GM12874 (cell line): ENCODE measurements around the gene PTPRH.

Experiments used
- CTCF ChIP-seq: IDR thresholded peaks from 2 replicates; pipeline ENCODE4 v1.5.1; 2011; ENCODE audit warnings: low read depth, mild to moderate bottlenecking, control low read depth, low read length, moderate library complexity; ENCODE audit not compliant: insufficient read depth

Gene PTPRH

GRCh38 chr19:55173186-55173713 lies 36.1 kb downstream of the PTPRH start:
- no peak for TF ChIP-seq CTCF

DNA sequence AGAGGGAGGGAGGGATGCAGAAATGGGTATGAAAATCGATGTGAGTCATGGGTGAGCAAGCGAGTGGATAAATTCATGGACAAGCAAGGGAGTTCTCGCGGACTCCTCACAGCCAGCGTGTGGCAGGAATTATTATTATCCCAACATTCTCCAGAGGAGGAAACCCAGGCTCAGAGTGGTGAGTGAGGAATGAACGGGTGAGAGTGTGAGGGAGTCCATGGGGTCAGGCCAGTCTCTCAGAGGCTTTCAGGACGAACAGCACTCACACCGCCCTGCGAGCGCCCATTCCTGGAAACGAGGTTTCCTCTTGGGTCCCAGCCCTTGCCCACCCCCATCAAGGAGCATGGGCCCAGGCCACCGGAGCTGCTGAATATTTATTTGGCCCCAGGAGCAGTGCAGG lies 36.6 kb downstream of the PTPRH start:
- TF ChIP-seq CTCF, result no peak

DNA sequence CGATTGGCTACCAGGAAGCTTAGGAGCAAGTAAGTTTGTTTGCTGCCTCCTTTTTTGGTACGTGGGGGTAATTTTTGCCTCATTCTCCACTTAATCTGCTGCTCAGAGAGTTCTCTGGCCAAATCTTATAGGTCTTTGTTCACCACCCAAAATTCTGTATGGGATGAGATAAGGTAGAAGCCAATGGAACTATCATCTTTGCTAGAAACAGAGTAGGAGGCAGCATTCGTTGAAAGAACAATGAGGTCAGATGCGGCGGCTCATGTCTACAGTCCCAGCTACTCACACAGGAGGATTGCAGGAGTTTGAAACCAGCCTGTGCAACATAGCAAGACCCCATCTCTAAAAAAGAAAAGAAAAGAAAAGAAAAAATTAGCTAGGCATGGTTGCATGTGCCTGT lies 37.9 kb downstream of the PTPRH start:
- TF ChIP-seq CTCF, result no peak

DNA sequence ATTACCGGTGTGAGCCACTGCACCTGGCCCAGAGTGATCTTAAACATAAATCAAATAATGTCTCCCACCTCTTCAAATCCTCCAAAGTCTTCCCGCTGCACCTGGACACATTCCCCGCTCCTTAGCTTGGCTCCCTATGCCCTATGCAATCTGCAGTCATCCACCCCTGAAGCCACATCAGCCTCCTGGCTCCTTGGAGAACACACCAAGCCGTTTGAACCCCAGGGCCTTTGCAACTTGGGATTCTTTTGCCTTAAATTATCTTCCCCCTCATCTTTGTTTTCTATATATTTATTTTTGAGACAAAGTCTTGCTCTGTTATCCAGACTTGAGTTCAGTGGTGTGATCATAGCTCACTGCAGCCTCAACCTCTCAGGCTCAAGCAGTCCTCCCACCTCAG lies 40.2 kb downstream of the PTPRH start:
- no peak for TF ChIP-seq CTCF

DNA sequence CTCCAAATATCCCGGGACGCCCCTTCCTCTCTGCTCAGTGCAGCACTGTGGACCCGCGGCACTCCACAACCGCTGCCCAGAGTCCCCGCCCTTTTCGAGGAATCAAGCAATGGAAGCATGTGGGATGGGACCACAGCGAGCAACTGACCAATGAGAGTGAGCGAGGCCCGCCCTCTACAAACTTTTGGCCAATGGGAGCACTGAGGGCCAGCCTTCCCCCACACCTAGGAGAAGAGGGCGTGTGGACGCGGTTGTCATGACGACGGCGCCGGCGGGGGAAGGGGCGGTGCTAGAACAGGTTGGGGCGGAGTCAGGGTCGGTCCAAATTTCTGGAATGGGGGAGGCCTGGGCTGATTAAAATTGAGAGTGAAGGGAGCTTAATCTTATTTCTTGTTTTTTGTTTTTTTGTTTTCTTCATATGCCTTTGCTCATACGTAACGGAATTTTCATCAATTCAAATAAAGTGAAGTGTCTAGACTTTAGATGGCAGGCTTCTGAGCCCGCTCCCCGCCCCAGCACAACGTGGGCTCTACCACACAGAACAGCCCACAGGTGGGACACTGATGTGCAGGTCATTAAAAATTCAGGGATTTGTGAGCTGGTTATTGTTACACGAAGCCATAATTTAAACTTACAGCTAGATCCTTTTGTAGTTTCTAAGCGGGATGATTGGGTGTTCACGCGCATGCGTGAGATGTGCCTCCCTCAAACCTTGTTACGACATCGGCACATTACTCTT lies 42.6 kb downstream of the PTPRH start, which contains the start of gene DNAAF3:
Gene DNAAF3 (minus strand): TSS at position 84 of the 739 bp plus-strand sequence. CDS start 200 bp downstream, outside the sequence.
- no peak for TF ChIP-seq CTCF

- TF ChIP-seq CTCF, result peak; percentile 41
Measured at GRCh38 chr19:55165952-55166529, 43.3 kb downstream of the PTPRH start.

DNA sequence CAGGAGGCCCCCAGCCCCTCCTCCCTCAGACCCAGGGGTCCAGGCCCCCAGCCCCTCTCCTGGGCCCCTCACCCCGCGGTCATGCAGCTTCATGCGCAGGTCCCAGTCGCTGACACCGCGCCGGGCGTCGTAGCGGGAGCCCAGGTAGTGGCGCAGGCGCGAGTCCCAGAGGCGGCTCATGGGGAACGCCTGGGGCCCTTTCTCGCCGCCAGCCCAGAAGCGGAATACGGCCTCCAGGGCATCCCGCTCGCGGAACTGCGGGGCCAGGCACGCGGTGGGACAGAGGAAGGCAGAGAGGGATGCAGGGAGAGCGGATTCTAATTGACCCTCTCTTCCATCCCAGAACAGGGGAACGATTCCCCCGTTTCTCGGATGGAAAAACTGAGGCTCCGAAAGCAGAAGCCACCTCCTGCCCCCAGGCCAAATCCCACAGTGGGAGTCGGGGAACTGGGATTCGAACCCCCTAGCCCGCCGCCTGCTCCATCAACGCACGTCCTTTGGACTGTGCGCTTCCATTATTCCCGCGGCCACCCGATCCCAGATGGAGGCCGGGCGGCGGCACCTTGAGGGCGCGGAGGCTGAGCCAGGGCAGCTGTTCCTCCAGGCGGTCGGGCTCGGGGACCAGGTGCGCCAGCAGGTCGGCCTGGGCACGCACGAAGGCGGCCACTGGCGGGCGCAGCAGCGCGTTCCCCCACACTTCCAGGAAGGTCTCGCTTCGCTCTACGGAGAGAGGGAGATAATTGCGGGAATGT lies 47.6 kb downstream of the PTPRH start:
- TF ChIP-seq CTCF, result no peak
